GM19397 (cell line): Measurements from ENCODE around the gene GPD1L.

Experiments
- ATAC-seq: cut with Tn5 transposase; IDR thresholded peaks from one replicate; pipeline ENCODE4 v1.9.1; 2021; ENCODE audit warnings: mild to moderate bottlenecking, moderate library complexity; ENCODE audit not compliant: unreplicated experiment

Gene GPD1L

GRCh38 chr3:32217339-32217738 is 110.9 kb downstream of the GPD1L start:
- no peak for ATAC-seq
